Tibial nerve (tissue), 4 donors: ENCODE measurements around the gene SSR1.

ENCODE experiments used
- EP300 ChIP-seq, 2 donors: sonication (generic); formaldehyde crosslinking; IDR thresholded peaks; one replicate each; pipeline ENCODE4 v1.6.1; 2017; ENCODE audit warnings: antibody characterized with exemption in 2 of 2, mild to moderate bottlenecking in 1 of 2
- POLR2A ChIP-seq, 2 donors: fragments of 450-650 bp; IDR thresholded peaks; one replicate each; pipeline ENCODE4 v1.6.1; 2017; ENCODE audit warnings: antibody characterized with exemption in 2 of 2, mild to moderate bottlenecking in 2 of 2, moderate library complexity in 2 of 2
- TF ChIP-seq, protein P1 (sequence below), 5 experiments: fragments of 200-600 bp in 3 of 5; fragments of 450-650 bp in 2 of 5; sonication (generic) in 3 of 5; IDR thresholded peaks; one replicate each; pipeline ENCODE4 v1.5.1; 2016 to 2019; ENCODE audit warnings: antibody characterized with exemption in 5 of 5, mild to moderate bottlenecking in 3 of 5, moderate library complexity in 2 of 5

DNA sequence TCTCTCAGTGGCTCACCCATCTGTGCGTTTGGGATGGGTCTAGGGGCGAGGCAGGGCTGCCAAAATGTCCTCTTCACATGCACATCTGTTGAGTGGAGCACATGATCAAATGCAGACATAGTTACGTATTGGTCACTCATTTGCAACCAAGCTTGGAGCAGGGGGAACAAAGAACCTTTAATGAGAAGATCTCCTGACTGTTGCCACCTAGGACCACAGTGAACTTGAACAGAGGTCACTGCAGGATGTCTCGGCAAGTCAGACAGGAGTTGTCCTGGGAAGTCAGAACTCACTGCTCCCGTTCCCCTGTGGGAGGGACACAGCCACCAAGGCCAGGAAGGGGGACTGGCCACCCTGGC lies 73.4 kb downstream of the SSR1 start:
- TF ChIP-seq, protein P1, sequence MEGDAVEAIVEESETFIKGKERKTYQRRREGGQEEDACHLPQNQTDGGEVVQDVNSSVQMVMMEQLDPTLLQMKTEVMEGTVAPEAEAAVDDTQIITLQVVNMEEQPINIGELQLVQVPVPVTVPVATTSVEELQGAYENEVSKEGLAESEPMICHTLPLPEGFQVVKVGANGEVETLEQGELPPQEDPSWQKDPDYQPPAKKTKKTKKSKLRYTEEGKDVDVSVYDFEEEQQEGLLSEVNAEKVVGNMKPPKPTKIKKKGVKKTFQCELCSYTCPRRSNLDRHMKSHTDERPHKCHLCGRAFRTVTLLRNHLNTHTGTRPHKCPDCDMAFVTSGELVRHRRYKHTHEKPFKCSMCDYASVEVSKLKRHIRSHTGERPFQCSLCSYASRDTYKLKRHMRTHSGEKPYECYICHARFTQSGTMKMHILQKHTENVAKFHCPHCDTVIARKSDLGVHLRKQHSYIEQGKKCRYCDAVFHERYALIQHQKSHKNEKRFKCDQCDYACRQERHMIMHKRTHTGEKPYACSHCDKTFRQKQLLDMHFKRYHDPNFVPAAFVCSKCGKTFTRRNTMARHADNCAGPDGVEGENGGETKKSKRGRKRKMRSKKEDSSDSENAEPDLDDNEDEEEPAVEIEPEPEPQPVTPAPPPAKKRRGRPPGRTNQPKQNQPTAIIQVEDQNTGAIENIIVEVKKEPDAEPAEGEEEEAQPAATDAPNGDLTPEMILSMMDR (IDR thresholded peaks at IDR 0.05): no peak
- TF ChIP-seq EP300 (IDR thresholded peaks at IDR 0.05): no peak
- no peak for TF ChIP-seq POLR2A (IDR thresholded peaks at IDR 0.05)
